Fibroblast of skin of back (primary cell): Measurements from ENCODE around the gene GLYATL1B.
"Not testable (repeated sequence)": the region's sequence is repeated elsewhere in the genome, so short reads cannot be mapped to it uniquely, and the experiment has no call there.

Experiments used
- DNase-seq: peaks from one replicate; pipeline ENCODE4 v3.0.0-alpha.2; 2013

GLYATL1B gene

DNA sequence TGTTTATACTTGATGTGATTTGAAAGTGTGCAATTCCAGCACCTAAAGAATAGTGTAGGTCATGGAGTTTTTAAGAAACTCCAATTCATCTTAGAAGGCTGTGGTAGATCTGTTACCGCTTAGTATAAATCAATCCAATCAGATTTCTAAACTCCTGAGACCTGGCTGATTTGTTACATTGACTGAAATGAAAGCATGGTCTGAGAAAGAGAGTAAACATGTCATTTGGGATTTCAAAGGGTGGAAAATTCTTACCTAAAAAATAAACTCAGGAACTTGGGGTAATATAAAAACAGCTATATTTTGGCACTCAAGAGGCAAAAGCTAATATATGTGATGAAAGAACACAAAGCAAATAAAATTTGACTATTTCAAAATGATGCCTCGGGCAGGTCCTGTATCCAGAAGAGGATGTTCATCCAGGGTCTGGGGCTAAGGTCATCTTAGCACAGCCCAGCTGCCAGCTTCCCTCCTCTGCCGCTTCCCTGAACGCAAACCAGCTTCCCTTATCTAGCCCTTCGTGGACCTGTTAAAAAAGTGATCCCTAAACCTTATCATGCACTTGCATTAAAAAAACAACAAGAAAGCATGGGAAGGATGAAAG, 10.0 kb downstream of the GLYATL1B start:
- DNase-seq, result not testable (repeated sequence)

- peak; percentile 54 for DNase-seq
Observed at GRCh38 chr11:59097113-59097708, 11.1 kb downstream of the GLYATL1B start.

GRCh38 chr11:59097938-59098337, 11.8 kb downstream of the GLYATL1B start:
- DNase-seq, result not testable (repeated sequence)

GRCh38 chr11:59102259-59102765, 16.2 kb downstream of the GLYATL1B start:
- peak; percentile 56 for DNase-seq

GRCh38 chr11:59106363-59107336, 20.5 kb downstream of the GLYATL1B start, which contains the start of gene FAM111B:
Gene FAM111B, plus strand, starts transcription at chr11:59107237. Its CDS starts 2,389 bp downstream, at chr11:59109626.
- DNase-seq, result peak; percentile 97

- DNase-seq, result not testable (repeated sequence)
Observed at GRCh38 chr11:59107721-59108120, 21.6 kb downstream of the GLYATL1B start.

DNA sequence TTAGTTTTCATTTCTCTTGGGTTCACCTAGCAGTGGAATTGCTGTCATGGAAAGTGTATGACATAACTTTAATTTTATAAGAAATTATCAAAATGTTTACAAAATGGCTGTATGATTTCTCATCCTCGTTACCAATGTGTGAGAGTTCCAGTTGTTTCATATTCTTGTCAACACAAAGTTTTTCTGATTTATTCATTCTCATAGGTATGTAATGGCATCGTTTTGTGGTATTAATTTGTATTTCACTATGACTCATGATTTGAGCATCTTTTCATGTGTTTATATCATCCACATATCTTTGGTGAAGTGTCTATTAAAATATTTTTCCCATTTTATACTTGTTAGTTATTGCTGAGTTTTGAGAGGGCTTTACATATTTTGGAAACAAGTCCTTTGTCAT, 26.4 kb downstream of the GLYATL1B start:
- DNase-seq, result peak; percentile 33

GRCh38 chr11:59114344-59114743, 28.2 kb downstream of the GLYATL1B start:
- no peak for DNase-seq

GRCh38 chr11:59115553-59115952, 29.4 kb downstream of the GLYATL1B start:
- no peak for DNase-seq

GRCh38 chr11:59117774-59118173, 31.7 kb downstream of the GLYATL1B start:
- no peak for DNase-seq

DNA sequence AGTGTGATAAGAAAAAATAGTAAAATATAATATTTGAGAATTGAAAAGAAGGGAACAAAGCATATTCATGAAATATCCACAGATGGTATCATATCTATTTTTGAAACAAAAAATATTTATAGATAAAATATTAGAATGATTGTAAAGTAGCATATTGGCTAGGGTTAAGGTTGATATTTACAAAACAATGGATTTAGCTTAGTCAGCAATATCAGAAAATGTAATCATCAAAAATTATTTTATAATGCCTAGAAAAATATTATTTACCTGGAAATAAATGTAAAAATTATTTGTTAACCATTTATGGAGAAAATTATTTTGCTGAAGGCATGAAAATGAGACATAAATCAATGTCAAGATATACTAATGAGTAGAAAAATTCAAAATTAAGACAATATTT, 33.7 kb downstream of the GLYATL1B start:
- no peak for DNase-seq

DNA sequence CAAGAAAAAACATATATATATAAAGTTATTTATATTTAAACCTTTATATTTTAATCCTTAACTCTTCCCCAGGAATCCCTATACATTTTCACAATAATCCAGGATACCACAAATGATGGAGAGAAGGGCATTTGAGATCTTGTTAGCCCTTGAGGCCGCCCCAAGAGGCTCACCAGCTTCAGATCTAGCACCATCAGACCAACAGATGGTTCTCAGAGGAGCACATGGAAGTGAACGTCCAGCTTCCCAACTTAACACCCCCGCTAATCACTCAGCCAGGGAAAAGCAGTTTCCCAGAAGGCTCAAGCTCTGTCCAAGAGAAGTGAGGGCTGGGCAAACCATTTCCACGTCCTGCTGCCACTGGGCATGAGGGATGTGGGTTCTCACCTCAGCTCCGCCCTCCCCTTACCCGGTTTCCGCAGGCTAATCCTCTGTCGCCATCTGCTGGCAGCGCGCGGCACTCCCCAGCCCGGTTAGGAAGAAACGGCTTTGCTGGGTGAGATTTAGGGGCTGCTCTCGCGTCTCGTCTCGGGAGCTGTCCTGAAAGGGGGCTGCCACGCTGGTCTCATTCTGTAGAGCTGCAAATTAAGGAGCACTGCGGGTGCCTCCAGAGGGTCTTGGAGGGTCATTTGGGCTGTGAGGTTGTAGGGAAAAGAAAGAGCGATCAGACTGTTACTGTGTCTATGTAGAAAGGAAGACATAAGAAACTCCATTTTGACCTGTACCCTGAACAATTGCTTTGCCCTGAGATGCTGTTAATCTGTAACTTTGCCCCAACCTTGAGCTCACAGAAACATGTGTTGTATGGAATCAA, 49.7 kb downstream of the GLYATL1B start:
- peak; percentile 72 for DNase-seq

- DNase-seq, result not testable (repeated sequence)
Observed at GRCh38 chr11:59136551-59136950, 50.4 kb downstream of the GLYATL1B start.

GRCh38 chr11:59137190-59137589, 51.1 kb downstream of the GLYATL1B start:
- no peak for DNase-seq

DNA sequence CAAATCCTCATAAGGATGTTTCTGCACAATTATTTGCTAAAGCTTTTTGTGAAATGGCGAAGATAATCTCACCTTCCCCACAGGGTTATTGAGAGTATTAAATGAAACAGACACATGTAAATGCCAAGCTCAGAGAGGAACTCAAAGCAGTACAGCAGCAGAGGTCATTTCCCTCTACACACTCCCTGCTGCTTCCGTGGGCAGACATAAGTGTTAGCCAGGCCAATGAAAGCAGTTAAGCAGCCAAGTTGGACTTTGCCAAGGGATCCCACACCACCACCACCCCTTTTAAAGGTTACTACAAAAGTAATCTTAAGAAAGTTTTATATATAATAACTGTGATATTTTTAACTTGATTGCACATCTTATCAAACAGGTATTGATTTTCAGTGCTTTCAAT, 52.5 kb downstream of the GLYATL1B start:
- no peak for DNase-seq

DNA sequence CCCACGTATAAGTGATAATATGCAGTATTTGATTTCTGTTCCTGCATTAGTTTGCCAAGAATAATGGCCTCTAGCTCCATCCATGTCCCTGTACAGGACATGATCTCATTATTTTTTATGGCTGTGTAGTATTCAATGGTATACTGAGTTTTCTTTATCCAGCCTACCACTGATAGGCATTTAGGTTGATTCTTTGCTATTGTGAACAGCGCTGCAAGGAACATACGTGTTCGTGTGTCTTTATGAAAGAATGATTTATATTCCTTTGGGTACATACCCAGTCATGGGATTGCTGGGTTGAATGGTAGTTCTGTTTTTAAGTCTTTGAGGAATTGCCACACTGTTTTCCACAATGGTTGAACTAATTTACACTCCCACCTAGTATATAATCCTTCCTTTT, 55.1 kb downstream of the GLYATL1B start:
- no peak for DNase-seq

GRCh38 chr11:59141673-59142460, 55.8 kb downstream of the GLYATL1B start:
- peak; percentile 57 for DNase-seq

GRCh38 chr11:59142530-59143507, 56.7 kb downstream of the GLYATL1B start, which contains the start of gene FAM111A:
Gene FAM111A, plus strand, starts transcription at chr11:59142856. Its CDS starts 6,017 bp downstream, at chr11:59148873.
- peak; percentile 86 for DNase-seq

DNA sequence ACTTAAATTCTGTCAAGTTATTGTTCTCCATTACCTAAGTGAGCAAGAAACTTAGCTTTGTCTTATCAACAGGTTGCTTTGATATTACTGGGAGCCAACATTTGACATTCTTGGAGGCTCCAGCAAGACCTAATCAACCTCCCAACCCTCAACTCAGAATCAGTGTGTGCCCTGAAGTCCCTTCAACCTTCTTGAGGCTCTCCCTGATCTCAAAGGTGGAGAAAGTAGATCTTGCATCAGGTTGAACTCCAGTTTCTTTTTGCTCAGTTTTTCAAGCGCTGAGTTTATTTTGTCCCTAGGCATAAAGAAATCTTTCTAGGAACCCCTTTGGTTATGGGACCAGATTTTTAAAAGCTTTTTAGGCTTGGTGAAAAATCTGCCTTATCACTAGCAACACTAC, 58.0 kb downstream of the GLYATL1B start:
- DNase-seq, result peak; percentile 2
